HCT116 (cell line): Measurements from ENCODE around the gene RPS6KA6. TPM values are rescaled to one million over a fixed set of nuclear protein-coding genes. Genes with fewer than 3 reads are reported as not detected.

Source experiments
- ATAC-seq: fragments of 200-7000 bp; cut with Tn5 transposase; 2 replicates; pipeline ENCODE4 v1.9.1; 2020; ENCODE audit warnings: mild to moderate bottlenecking, moderate library complexity
- BruUV-seq: library from RNA; stranded (reverse); fragments of 400-500 nt; replicated peaks from 2 replicates; lab custom pipeline; 2021; lab: Mats Ljungman, UMichigan
- CTCF ChIA-PET: fragments of 300-600 bp; sonication (Branson Sonifier 250); formaldehyde crosslinking; loops from one replicate; lab custom pipeline; 2021; ENCODE audit warnings: antibody characterized with exemption; lab: Charles Lee
- POLR2A ChIA-PET: fragments of 300-600, 350-600 bp; sonication (Branson Sonifier 250); formaldehyde crosslinking; loops from one replicate; lab custom pipeline; 2021; ENCODE audit warnings: antibody characterized with exemption; lab: Charles Lee
- RAD21 ChIA-PET, 2 experiments: fragments of 300-600 bp; sonication (Branson Sonifier 250); formaldehyde crosslinking; loops; one replicate each; lab custom pipeline; 2023; ENCODE audit warnings: low total read pairs in 2 of 2; ENCODE audit not compliant: uncharacterized antibody in 2 of 2, unreplicated experiment in 2 of 2, low non-redundant PET in 1 of 2; lab: Charles Lee
- DNase-seq: peaks from one replicate; pipeline ENCODE4 v3.0.0-alpha.2; 2010; ENCODE audit warnings: low read depth, low spot score
- H2AFZ ChIP-seq: fragments of 200-600 bp; shearing (Covaris generic), sonication (generic); 2 replicates; pipeline ENCODE4 v1.6.1; 2017; ENCODE audit warnings: low read depth, mixed run types, mixed read lengths, antibody characterized with exemption, low read length; ENCODE audit not compliant: poor library complexity, severe bottlenecking
- H3K27ac ChIP-seq: 2 replicates; pipeline ENCODE4 v1.5.1; 2012; ENCODE audit warnings: low read depth, low read length
- H3K27me3 ChIP-seq: fragments of 200-600 bp; sonication (generic); 2 replicates; pipeline ENCODE4 v1.6.1; 2016; ENCODE audit warnings: mixed run types, low read length, mixed read lengths; ENCODE audit not compliant: insufficient read depth
- H3K36me3 ChIP-seq, 2 experiments: fragments of 200-500 bp in 1 of 2; fragments of 200-600 bp in 1 of 2; sonication (Bioruptor generic) in 1 of 2; sonication (generic) in 1 of 2; 2 replicates each; pipeline versions ENCODE4 v1.5.1 to v1.6.1; 2014 to 2016; ENCODE audit warnings: low read length in 2 of 2, inconsistent platforms in 1 of 2, mixed read lengths in 1 of 2, mixed run types in 1 of 2; ENCODE audit not compliant: insufficient read depth in 2 of 2, control insufficient read depth in 1 of 2
- H3K4me1 ChIP-seq, 2 experiments: fragments of 200-600 bp in 1 of 2; sonication (generic) in 1 of 2; 2 replicates each; pipeline versions ENCODE4 v1.5.1 to v1.6.1; 2012 to 2017; ENCODE audit warnings: low read length in 2 of 2, inconsistent platforms in 1 of 2, mild to moderate bottlenecking in 1 of 2, mixed read lengths in 1 of 2, mixed run types in 1 of 2, moderate library complexity in 1 of 2; ENCODE audit not compliant: insufficient read depth in 2 of 2, control insufficient read depth in 1 of 2
- H3K4me2 ChIP-seq: fragments of 200-600 bp; sonication (generic); 2 replicates; pipeline ENCODE4 v1.6.1; 2017; ENCODE audit warnings: mixed run types, low read length, mixed read lengths
- H3K4me3 ChIP-seq, 2 experiments: fragments of 200-600 bp in 1 of 2; sonication (generic) in 1 of 2; replicated peaks in 1 of 2; 2 replicates each; pipeline ENCODE4 v1.5.1; 2011 to 2016; ENCODE audit warnings: low read length in 2 of 2, control low read depth in 1 of 2, low read depth in 1 of 2, mild to moderate bottlenecking in 1 of 2, mixed read lengths in 1 of 2, mixed run types in 1 of 2
- H3K79me2 ChIP-seq: fragments of 200-600 bp; sonication (generic); 2 replicates; pipeline ENCODE4 v1.6.1; 2017; ENCODE audit warnings: mild to moderate bottlenecking, mixed run types, low read length, moderate library complexity, mixed read lengths; ENCODE audit not compliant: insufficient read depth
- H3K9ac ChIP-seq: fragments of 200-600 bp; sonication (generic); 2 replicates; pipeline ENCODE4 v1.6.1; 2016; ENCODE audit warnings: low read length, mixed read lengths
- H3K9me2 ChIP-seq: fragments of 200-600 bp; sonication (generic), shearing (Covaris generic); 2 replicates; pipeline ENCODE4 v1.6.1; 2017; ENCODE audit warnings: mixed run types, mild to moderate bottlenecking, moderate library complexity; ENCODE audit not compliant: insufficient read depth
- H3K9me3 ChIP-seq, 2 experiments: fragments of 200-500 bp in 1 of 2; fragments of 200-600 bp in 1 of 2; sonication (Bioruptor generic) in 1 of 2; sonication (generic) in 1 of 2; 2 replicates each; pipeline ENCODE4 v1.6.1; 2014 to 2017; ENCODE audit warnings: low read length in 2 of 2, mixed read lengths in 2 of 2, inconsistent platforms in 1 of 2, low read depth in 1 of 2, mild to moderate bottlenecking in 1 of 2, mixed run types in 1 of 2, moderate library complexity in 1 of 2; ENCODE audit not compliant: control insufficient read depth in 1 of 2, insufficient read depth in 1 of 2
- H4K20me1 ChIP-seq: fragments of 200-600 bp; sonication (generic), shearing (Covaris generic); 2 replicates; pipeline ENCODE4 v1.6.1; 2017; ENCODE audit warnings: mixed run types, mild to moderate bottlenecking, moderate library complexity; ENCODE audit not compliant: insufficient read depth
- EZH2phosphoT487 ChIP-seq: fragments of 200-600 bp; IDR thresholded peaks from 2 replicates; pipeline ENCODE4 v1.6.1; 2018; ENCODE audit warnings: antibody characterized with exemption, borderline replicate concordance
- POLR2A ChIP-seq: IDR thresholded peaks from 2 replicates; pipeline ENCODE4 v1.7.0; 2011; ENCODE audit warnings: borderline replicate concordance; ENCODE audit not compliant: insufficient read depth, insufficient read length; ENCODE audit errors: extremely low read depth
- SP1 ChIP-seq: IDR thresholded peaks from 2 replicates; pipeline ENCODE4 v1.6.1; 2012; ENCODE audit warnings: low read depth
- SRF ChIP-seq: IDR thresholded peaks from 2 replicates; pipeline ENCODE4 v1.6.1; 2012; ENCODE audit warnings: low read depth
- YY1 ChIP-seq: IDR thresholded peaks from 2 replicates; pipeline ENCODE4 v1.6.1; 2011; ENCODE audit warnings: low read length, low read depth, moderate library complexity, mild to moderate bottlenecking; ENCODE audit not compliant: insufficient replicate concordance; ENCODE audit errors: extremely low read depth
- intact Hi-C: fragments of 100-400 bp; cut with micrococcal nuclease; formaldehyde crosslinking; loops from 2 replicates; pipeline ENCODE4 v1.10.0; 2022
- total RNA-seq: library from RNA; stranded (reverse); gene quantifications from one replicate; pipeline ENCODE4 v1.2.1, GENCODE V29; 2021; ENCODE audit not compliant: unreplicated experiment

Gene RPS6KA6
- total RNA-seq, 1 experiment from 2014 or later = not detected

- DNase-seq = no peak
- H3K4me3 ChIP-seq = no peak overlapping the region
- H3K9me2 ChIP-seq = no peaks in the 10 kb centered on the region
- no peaks in the 10 kb centered on the region for H3K36me3 ChIP-seq
- TF ChIP-seq YY1 = no peak
- no peak overlapping the region for H3K4me2 ChIP-seq
- no TSS peak for BruUV-seq
- ChIA-PET POLR2A (no interaction called here), CTCF (no interaction called here), RAD21 (no interaction called here)
- intact Hi-C loops = no loop called here
- no peaks in the 10 kb centered on the region for H3K9me3 ChIP-seq
- no peak overlapping the region for H3K27ac ChIP-seq
- H4K20me1 ChIP-seq = no peaks in the 10 kb centered on the region
- H3K4me1 ChIP-seq = no peaks in the 10 kb centered on the region
- H3K9ac ChIP-seq = no peak overlapping the region
- no peaks in the 10 kb centered on the region for H3K27me3 ChIP-seq
- H2AFZ ChIP-seq = no peak overlapping the region
- no peaks in the 10 kb centered on the region for H3K79me2 ChIP-seq
- ATAC-seq = no peak
Measured at GRCh38 chrX:84197550-84197949, 9.6 kb upstream of the RPS6KA6 start.

GRCh38 chrX:84192006-84192405 is 4.0 kb upstream of the RPS6KA6 start:
- Histone ChIP-seq H3K27me3 (no peaks in the 10 kb centered on the region), H3K27ac (no peak overlapping the region), H2AFZ (no peak overlapping the region), H3K9ac (no peak overlapping the region), H3K36me3 (no peaks in the 10 kb centered on the region), H4K20me1 (no peaks in the 10 kb centered on the region), H3K79me2 (no peaks in the 10 kb centered on the region), H3K4me2 (no peak overlapping the region), H3K9me3 (no peaks in the 10 kb centered on the region), H3K4me1 (no peaks in the 10 kb centered on the region), H3K9me2 (no peaks in the 10 kb centered on the region), H3K4me3 (no peak overlapping the region)
- RAD21 ChIA-PET = no interaction called here
- DNase-seq (no peak), ATAC-seq (no peak)
- no peak for TF ChIP-seq SP1
- TF ChIP-seq EZH2phosphoT487 = no peak
- no peak for TF ChIP-seq POLR2A
- TF ChIP-seq YY1 = no peak
- no peak for TF ChIP-seq SRF
- intact Hi-C loops = no loop called here
- CTCF ChIA-PET = no interaction called here
- no TSS peak for BruUV-seq
- POLR2A ChIA-PET = no interaction called here
